Posterior cingulate gyrus (tissue), 11 donors: ENCODE results near the gene MTUS2.
"Not testable (repeated sequence)": the region's sequence is repeated elsewhere in the genome, so short reads cannot be mapped to it uniquely, and the experiment has no call there.

Experiments
- DNase-seq, 10 donors: peaks; one replicate each; pipeline versions ENCODE4 v3.0.0 to v3.0.0-alpha.2; 2020 to 2021; ENCODE audit warnings: mixed read lengths in 3 of 10
- intact Hi-C: fragments of 100-400 bp; cut with DNase I; formaldehyde crosslinking; loops from one replicate; pipeline ENCODE4 v1.15.1; 2023

MTUS2 gene

GRCh38 chr13:29196409-29197074, 376.4 kb downstream of the MTUS2 start:
- intact Hi-C loops, result no loop called here
- no peak for DNase-seq

GRCh38 chr13:29202753-29203152, 382.6 kb downstream of the MTUS2 start:
- intact Hi-C loops, result not testable (repeated sequence)
- peak in 2 of 10 donors; percentile 29 to 55 for DNase-seq

GRCh38 chr13:29204651-29205050, 384.5 kb downstream of the MTUS2 start:
- DNase-seq, result peak in 2 of 10 donors; percentile 59 to 68
- intact Hi-C loops, result no loop called here

- peak in 1 of 10 donors; percentile 17 for DNase-seq
- intact Hi-C loops, result loop anchor here (5.0 kb wide), 1 partner anchor 137 kb away; no protein-coding TSS in a partner anchor
Measured at GRCh38 chr13:29210676-29211075, 390.5 kb downstream of the MTUS2 start.

- DNase-seq, result peak in 1 of 10 donors; percentile 61
- intact Hi-C loops, result loop anchor here (5.0 kb wide), 1 partner anchor 136 kb away; no protein-coding TSS in a partner anchor
Measured at GRCh38 chr13:29211162-29211561, 391.0 kb downstream of the MTUS2 start.

GRCh38 chr13:29222458-29222857, 402.3 kb downstream of the MTUS2 start:
- peak in 2 of 10 donors; percentile 53 to 69 for DNase-seq
- intact Hi-C loops, result no loop called here

- DNase-seq, result no peak
- intact Hi-C loops, result no loop called here
Measured at GRCh38 chr13:29224206-29224605, 404.1 kb downstream of the MTUS2 start.

- no peak for DNase-seq
- intact Hi-C loops, result no loop called here
Measured at GRCh38 chr13:29227576-29227975, 407.4 kb downstream of the MTUS2 start.

- DNase-seq, result no peak
- intact Hi-C loops, result no loop called here
Measured at GRCh38 chr13:29230299-29230845, 410.2 kb downstream of the MTUS2 start.

- intact Hi-C loops, result no loop called here
- no peak for DNase-seq
Measured at GRCh38 chr13:29239653-29240525, 419.8 kb downstream of the MTUS2 start.

GRCh38 chr13:29254626-29255370, 434.7 kb downstream of the MTUS2 start:
- no peak for DNase-seq
- intact Hi-C loops, result no loop called here

GRCh38 chr13:29255567-29255966, 435.4 kb downstream of the MTUS2 start:
- intact Hi-C loops, result no loop called here
- DNase-seq, result no peak

GRCh38 chr13:29260684-29261083, 440.5 kb downstream of the MTUS2 start:
- DNase-seq, result peak in 1 of 10 donors; percentile 52
- intact Hi-C loops, result no loop called here

GRCh38 chr13:29266261-29266660, 446.1 kb downstream of the MTUS2 start:
- intact Hi-C loops, result no loop called here

GRCh38 chr13:29266756-29267733, 446.9 kb downstream of the MTUS2 start:
- intact Hi-C loops, result no loop called here
- no peak for DNase-seq

More at GRCh38 chr13:29266261-29266660, 446.1 kb downstream of the MTUS2 start:
- no peak for DNase-seq

- intact Hi-C loops, result no loop called here
- DNase-seq, result peak in 3 of 10 donors; percentile 24 to 82 (median 74)
Measured at GRCh38 chr13:29270271-29270985, 450.3 kb downstream of the MTUS2 start.

GRCh38 chr13:29271606-29272005, 451.5 kb downstream of the MTUS2 start:
- no peak for DNase-seq
- intact Hi-C loops, result no loop called here

GRCh38 chr13:29279356-29280254, 459.5 kb downstream of the MTUS2 start:
- no peak for DNase-seq
- intact Hi-C loops, result no loop called here
